GM18951 (cell line): Measurements from ENCODE around the gene FARS2.

Experiments used
- POLR2A ChIP-seq: IDR thresholded peaks from 4 replicates; pipeline ENCODE4 v1.6.1; 2011; ENCODE audit warnings: mild to moderate bottlenecking; ENCODE audit not compliant: insufficient read length, insufficient read depth; ENCODE audit errors: extremely low read depth
- in situ Hi-C: fragments of 300-500 bp; cut with MboI; formaldehyde crosslinking; loops from one replicate; pipeline ENCODE4 v1.12.0; 2022; ENCODE audit warnings: low sequenced_read_pairs, mixed read lengths, inconsistent platforms; ENCODE audit not compliant: unreplicated experiment

Gene FARS2

GRCh38 chr6:5580736-5581581 is 319.6 kb downstream of the FARS2 start:
- in situ Hi-C loops: no loop called here
- TF ChIP-seq POLR2A: no peak

- in situ Hi-C loops: no loop called here
- TF ChIP-seq POLR2A: no peak
Measured at GRCh38 chr6:5582762-5583161, 321.4 kb downstream of the FARS2 start.

GRCh38 chr6:5583528-5583927 is 322.2 kb downstream of the FARS2 start:
- in situ Hi-C loops: no loop called here
- TF ChIP-seq POLR2A: no peak

DNA sequence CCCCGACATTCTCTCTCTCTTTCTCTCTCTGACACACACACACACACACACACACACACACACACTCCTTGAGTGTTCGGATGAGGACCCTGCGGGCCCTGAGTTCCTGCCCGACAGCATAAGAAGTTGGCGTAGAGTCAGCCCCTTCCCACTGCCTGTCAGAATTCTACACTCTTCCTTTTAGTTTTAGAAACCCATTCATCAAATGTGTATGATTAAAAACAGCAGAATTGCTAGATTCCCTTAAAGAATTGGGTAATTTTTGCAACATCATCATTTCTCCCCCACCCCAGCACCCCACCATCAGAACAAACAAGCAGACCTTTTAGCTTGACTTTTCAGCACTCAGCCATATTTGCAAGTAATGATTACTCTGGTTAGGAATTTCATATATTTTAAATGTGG is 322.8 kb downstream of the FARS2 start:
- in situ Hi-C loops: no loop called here
- TF ChIP-seq POLR2A: no peak

DNA sequence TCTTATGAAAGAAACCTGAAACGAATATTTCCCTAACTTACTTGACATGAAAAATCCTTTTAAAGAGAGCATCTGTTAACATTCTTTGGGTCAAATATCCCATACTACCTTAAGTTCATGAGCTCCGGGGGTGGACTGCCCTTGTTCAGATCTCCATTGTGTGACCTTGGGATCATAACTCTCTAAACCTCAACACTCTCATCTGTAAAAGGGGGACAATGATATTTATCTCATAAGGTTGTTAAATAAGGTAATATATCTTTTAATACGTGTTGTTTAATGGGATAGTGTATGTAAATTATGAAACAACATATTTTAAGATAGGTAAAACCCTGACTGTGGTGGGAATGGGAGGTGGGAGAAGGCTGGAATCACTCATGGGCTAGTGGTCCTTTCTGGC is 326.3 kb downstream of the FARS2 start:
- no peak for TF ChIP-seq POLR2A
- in situ Hi-C loops: no loop called here

DNA sequence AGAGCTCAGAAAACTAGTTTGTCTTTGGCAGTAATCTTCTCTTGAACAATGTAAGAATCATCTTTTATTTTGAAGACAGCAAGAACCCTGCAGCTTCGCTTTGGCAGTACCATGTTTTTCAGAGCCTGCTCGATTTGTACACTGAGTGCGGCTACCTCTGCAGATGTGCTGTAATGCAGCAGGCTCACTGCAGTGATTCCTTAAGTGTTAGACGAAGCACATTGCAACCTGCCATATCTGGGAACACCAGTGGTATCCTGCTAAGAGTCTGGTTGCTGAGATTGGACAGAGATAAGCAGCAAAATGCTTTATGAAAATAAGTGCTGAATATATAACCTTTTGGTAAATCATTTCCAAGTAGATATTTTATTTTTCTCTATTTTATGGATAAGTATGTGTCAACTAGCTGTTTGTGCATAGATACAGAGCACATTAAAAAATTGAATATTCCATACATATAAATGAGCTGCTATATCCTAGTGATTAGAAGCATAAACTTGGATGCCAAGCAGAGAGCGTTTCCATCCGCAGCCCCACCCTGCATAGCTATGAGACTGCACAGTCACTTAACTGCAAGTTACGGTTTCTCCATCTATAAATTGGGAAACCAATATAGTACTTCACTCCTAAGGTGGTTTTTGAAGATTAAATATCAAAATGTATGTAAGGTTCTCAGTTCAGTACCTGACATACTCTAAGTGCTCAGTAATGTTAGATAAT is 328.3 kb downstream of the FARS2 start:
- TF ChIP-seq POLR2A: no peak
- in situ Hi-C loops: no loop called here

GRCh38 chr6:5590187-5590586 is 328.9 kb downstream of the FARS2 start:
- TF ChIP-seq POLR2A: no peak

DNA sequence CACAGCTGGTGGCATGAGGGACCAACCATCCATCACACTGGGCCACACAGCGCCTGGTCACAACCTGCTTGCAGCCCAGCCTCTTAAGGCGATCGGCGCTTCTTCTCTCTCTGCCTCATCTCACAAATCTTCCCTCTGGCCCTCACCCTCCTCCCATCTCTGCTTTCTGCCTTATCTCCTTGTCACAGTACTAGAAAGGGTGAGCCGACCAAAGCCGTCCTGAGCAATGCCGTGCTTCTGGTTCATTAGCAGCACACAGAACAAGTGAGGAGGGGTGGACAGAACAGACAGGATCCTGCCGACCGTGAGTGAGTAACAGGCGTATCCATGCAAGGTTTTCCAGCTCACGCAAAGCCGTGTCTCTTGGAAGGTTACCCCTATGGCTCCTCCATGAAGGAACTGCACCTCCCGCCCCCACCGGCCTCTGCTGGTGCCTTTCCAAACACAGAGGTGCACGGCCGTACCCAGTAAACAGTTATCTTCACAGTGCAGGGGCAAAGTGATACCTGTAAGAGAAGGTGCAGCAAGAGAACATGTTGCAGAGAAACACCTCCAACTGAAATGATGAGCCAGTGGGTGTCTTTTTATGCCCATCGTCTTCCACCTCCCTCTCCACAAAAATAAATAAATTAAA is 331.7 kb downstream of the FARS2 start:
- in situ Hi-C loops: no loop called here
- no peak for TF ChIP-seq POLR2A

More at GRCh38 chr6:5590187-5590586, 328.9 kb downstream of the FARS2 start:
- in situ Hi-C loops: no loop called here

DNA sequence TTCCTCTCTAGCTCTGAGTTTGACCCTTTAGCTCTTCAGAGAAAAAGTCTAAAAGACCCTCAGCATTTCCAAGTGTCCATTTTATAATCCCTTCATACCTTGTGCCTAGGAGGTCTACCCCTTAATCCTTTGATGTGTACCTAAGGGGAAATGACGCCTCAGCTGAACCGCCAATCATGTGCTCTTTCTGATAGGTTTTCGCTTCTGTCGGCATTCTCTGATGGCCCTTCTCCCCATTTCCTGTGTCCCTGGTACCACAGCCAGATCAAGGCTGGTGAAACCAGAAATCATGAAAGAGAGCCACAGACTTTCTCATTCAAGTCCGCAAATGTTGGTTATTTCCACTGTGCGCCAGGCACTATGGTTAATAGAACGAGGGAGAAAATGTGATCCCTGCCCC is 333.9 kb downstream of the FARS2 start:
- in situ Hi-C loops: no loop called here
- no peak for TF ChIP-seq POLR2A

DNA sequence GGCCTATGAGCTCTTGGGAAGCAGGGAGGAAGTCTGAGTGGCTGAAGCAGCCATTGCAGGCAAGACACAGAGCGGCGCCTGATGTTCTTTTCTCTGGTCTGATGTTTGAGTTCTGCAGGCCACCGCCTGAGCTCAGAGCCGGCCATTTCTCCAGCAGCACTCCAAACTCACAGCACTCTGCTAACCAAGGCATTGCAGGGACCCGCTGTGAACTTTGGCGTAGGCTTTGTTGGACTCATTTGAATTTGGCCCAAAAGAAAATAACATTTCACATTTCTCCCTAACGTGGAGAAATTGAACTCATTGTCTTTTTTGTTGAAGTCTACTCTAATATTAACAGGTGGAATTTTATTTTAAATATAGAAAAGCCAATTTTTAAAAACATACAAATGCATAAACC is 336.1 kb downstream of the FARS2 start:
- in situ Hi-C loops: no loop called here
- no peak for TF ChIP-seq POLR2A

DNA sequence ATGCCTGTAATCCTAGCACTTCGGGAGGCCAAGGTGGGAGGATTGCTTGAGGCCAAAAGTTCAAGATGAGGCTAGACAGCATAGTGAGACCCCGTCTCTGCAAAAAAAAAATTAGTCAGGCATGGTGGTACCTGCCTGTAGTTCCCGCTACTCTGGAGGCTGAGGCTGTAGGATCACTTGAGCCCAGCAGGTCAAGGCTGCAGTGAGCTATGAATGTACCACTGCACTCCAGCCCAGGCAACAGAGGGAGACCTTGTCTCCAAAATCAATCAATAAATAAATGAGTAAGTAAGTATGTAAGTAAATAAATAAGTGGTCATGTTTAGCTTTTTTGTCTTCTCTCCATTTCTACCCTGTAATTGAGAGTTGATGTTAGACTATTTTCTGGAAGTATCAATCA is 336.8 kb downstream of the FARS2 start:
- TF ChIP-seq POLR2A: no peak

DNA sequence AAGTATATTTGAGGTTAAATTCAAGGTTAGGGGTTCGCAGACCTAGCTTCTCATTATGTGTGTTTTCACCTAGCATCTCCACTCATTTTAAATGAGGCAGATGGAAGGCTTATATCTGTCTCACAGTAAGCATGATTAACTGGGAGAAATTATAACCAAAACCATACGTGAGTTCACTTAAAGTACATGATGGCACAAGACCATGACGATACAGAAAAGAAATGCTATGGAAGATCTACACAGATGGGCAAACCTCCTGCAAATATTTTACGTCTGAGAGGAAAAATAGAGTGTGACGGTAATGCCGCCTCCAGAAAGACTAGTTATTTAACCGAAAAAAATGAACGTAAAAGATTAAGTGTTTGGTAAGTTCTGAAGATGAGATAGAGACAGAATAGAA is 337.8 kb downstream of the FARS2 start:
- TF ChIP-seq POLR2A: no peak
- in situ Hi-C loops: no loop called here

More for the DNA sequence above, 336.8 kb downstream of the FARS2 start:
- in situ Hi-C loops: no loop called here

GRCh38 chr6:5605937-5606336 is 344.6 kb downstream of the FARS2 start:
- in situ Hi-C loops: no loop called here
- no peak for TF ChIP-seq POLR2A

DNA sequence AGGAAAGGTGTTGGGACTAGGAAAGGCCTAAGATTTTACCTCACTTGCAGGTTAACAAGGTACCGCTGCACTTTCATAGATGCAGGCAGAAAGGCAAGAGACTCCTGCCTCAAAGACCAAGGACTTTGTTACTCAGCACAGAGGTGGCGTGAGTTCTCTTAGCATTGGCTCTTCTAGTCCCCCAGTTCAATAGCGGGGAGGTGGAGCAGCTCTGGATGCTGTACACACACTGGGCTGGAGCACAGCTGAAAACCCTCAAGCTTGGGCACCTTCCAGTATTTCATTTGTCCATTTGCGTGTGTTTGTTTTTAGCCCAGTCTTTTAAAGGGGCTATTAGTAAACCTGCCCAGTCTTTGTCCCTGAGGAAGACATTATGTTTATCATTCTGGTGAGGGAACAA is 345.2 kb downstream of the FARS2 start:
- TF ChIP-seq POLR2A: no peak
- in situ Hi-C loops: no loop called here

GRCh38 chr6:5610640-5611039 is 349.3 kb downstream of the FARS2 start:
- in situ Hi-C loops: no loop called here
- TF ChIP-seq POLR2A: no peak
